HepG2 (cell line): ENCODE results near the gene ANKRD17. TPM values are rescaled to one million over a fixed set of nuclear protein-coding genes. Genes with fewer than 3 reads are reported as not detected.

Source experiments
- ATAC-seq: fragments of 200-7000 bp; cut with Tn5 transposase; 3 replicates; pipeline ENCODE4 v1.9.1; 2020; ENCODE audit warnings: mild to moderate bottlenecking, moderate library complexity
- BruUV-seq: library from RNA; stranded (reverse); fragments of 400-500 nt; replicated peaks from 2 replicates; lab custom pipeline; 2021; lab: Mats Ljungman, UMichigan
- CTCF ChIA-PET: fragments of 300-600 bp; formaldehyde crosslinking; extraction: SDS; loops from one replicate; lab custom pipeline; 2021; ENCODE audit warnings: low total read pairs, inconsistent platforms, low intra/inter-chr PET ratio; lab: Yijun Ruan, JAX
- POLR2A ChIA-PET: fragments of 350-600 bp; sonication (Branson Sonifier 250); formaldehyde crosslinking; loops from one replicate; lab custom pipeline; 2020; ENCODE audit warnings: antibody characterized with exemption, inconsistent platforms; lab: Yijun Ruan, JAX
- DNase-seq: peaks from one replicate; pipeline ENCODE4 v3.0.0-alpha.2; 2015; ENCODE audit warnings: low spot score
- FAIRE-seq: peaks from 3 replicates; lab custom pipeline; 2011; peaks lifted over from hg19 to GRCh38; lab: Jason Lieb, UNC
- H2AFZ ChIP-seq: one replicate; pipeline ENCODE4 v1.6.1; 2011; ENCODE audit warnings: low read length, inconsistent platforms
- H3K27ac ChIP-seq: fragments of 300-600 bp; 3 replicates; pipeline ENCODE4 v1.8.0; 2011; ENCODE audit warnings: mixed run types, mild to moderate bottlenecking, mixed read lengths, low read length, inconsistent platforms; ENCODE audit not compliant: insufficient read depth; ENCODE audit errors: extremely low read length
- H3K27me3 ChIP-seq, 2 experiments: fragments of 200-600 bp in 1 of 2; 2 replicates in 1 of 2; 3 replicates in 1 of 2; pipeline versions ENCODE4 v1.6.0 to v1.8.0; 2011; ENCODE audit warnings: low read length in 2 of 2, mild to moderate bottlenecking in 2 of 2, moderate library complexity in 2 of 2, inconsistent platforms in 1 of 2; ENCODE audit not compliant: insufficient read depth in 2 of 2, control insufficient read depth in 1 of 2
- H3K36me3 ChIP-seq, 2 experiments: fragments of 200-600 bp in 1 of 2; replicated peaks in 1 of 2; 2 replicates in 1 of 2; 3 replicates in 1 of 2; pipeline versions ENCODE4 v1.5.1 to v1.8.0; 2011; ENCODE audit warnings: low read length in 2 of 2, inconsistent platforms in 1 of 2; ENCODE audit not compliant: insufficient read depth in 2 of 2, control insufficient read depth in 1 of 2
- H3K4me1 ChIP-seq: 2 replicates; pipeline ENCODE4 v1.5.1; 2012; ENCODE audit warnings: low read length, inconsistent platforms; ENCODE audit not compliant: insufficient read depth
- H3K4me2 ChIP-seq: 2 replicates; pipeline ENCODE4 v1.6.0; 2011; ENCODE audit warnings: low read depth, low read length, inconsistent platforms
- H3K4me3 ChIP-seq, 3 experiments: fragments of 200-600 bp in 1 of 3; sonication (generic), shearing (Covaris generic) in 1 of 3; replicated peaks in 1 of 3; 2 replicates each; pipeline ENCODE4 v1.5.1; 2011 to 2016; ENCODE audit warnings: low read length in 3 of 3, inconsistent platforms in 2 of 3, low read depth in 2 of 3, mild to moderate bottlenecking in 2 of 3, control low read depth in 1 of 3, mixed read lengths in 1 of 3; ENCODE audit not compliant: insufficient read depth in 1 of 3
- H3K79me2 ChIP-seq: one replicate; pipeline ENCODE4 v1.6.1; 2011; ENCODE audit warnings: low read length, inconsistent platforms; ENCODE audit not compliant: insufficient read depth
- H3K9ac ChIP-seq: 2 replicates; pipeline ENCODE4 v1.6.0; 2011; ENCODE audit warnings: mild to moderate bottlenecking, low read depth, low read length, inconsistent platforms; ENCODE audit not compliant: insufficient read depth
- H3K9me3 ChIP-seq: 2 replicates; pipeline ENCODE4 v1.5.1; 2012; ENCODE audit warnings: mild to moderate bottlenecking, low read length
- H4K20me1 ChIP-seq: 2 replicates; pipeline ENCODE4 v1.6.0; 2011; ENCODE audit warnings: inconsistent platforms, mild to moderate bottlenecking, low read length, moderate library complexity; ENCODE audit not compliant: insufficient read depth
- FOSL1 ChIP-seq: sonication (generic); formaldehyde crosslinking; IDR thresholded peaks from 2 replicates; pipeline ENCODE4 v1.9.0; 2021; ENCODE audit warnings: missing genetic modification reagents, borderline replicate concordance
- MTA1 ChIP-seq: sonication (generic); formaldehyde crosslinking; IDR thresholded peaks from 2 replicates; pipeline ENCODE4 v1.4.0; 2020; ENCODE audit warnings: missing genetic modification reagents, mild to moderate bottlenecking, borderline replicate concordance
- MYPOP ChIP-seq: sonication (generic); formaldehyde crosslinking; IDR thresholded peaks from 2 replicates; pipeline ENCODE4 v1.8.1; 2023; ENCODE audit warnings: mild to moderate bottlenecking, moderate library complexity, missing genetic modification reagents
- SSRP1 ChIP-seq: IDR thresholded peaks from 2 replicates; pipeline ENCODE4 v1.6.1; 2016; ENCODE audit warnings: control low read depth
- ZBTB33 ChIP-seq: sonication (generic); formaldehyde crosslinking; IDR thresholded peaks from 2 replicates; pipeline ENCODE4 v1.4.0; 2020; ENCODE audit warnings: missing genetic modification reagents
- ZNF713 ChIP-seq: sonication (generic); formaldehyde crosslinking; IDR thresholded peaks from 2 replicates; pipeline ENCODE4 v1.4.0; 2020; ENCODE audit warnings: mild to moderate bottlenecking, missing genetic modification reagents
- ZNF83 ChIP-seq: sonication (generic); formaldehyde crosslinking; IDR thresholded peaks from 2 replicates; pipeline ENCODE4 v1.4.0; 2020; ENCODE audit warnings: missing genetic modification reagents, mild to moderate bottlenecking, borderline replicate concordance
- WGBS: methylation state at CpG from one replicate; pipeline ENCODE4 v1.1.6; 2017; ENCODE audit warnings: low lambda C conversion rate; 5-methylcytosine and 5-hydroxymethylcytosine counted together
- in situ Hi-C: cut with HindIII; loops from 2 replicates; pipeline ENCODE4 v1.10.0; 2017; ENCODE audit warnings: low pct_unique_long_range_greater_than_20kb; ENCODE audit not compliant: extremely low pct_ligation_motif_present
- intact Hi-C: fragments of 100-400 bp; cut with micrococcal nuclease; formaldehyde crosslinking; loops from one replicate; pipeline ENCODE4 v1.10.0; 2022; ENCODE audit not compliant: unreplicated experiment
- polyA plus RNA-seq, 8 experiments: library from polyadenylated mRNA; depleted of rRNA in 3 of 8; stranded (reverse) in 7 of 8; unstranded in 1 of 8; fragments of >200 nt; fragmentation: Illumina TruSeq in 4 of 8; extraction: Trizol in 4 of 8; gene quantifications; 2 replicates each; pipeline versions ENCODE4 v1.2.1 to v1.2.3, GENCODE V29; 2011 to 2016; ENCODE audit warnings: low read depth in 4 of 8, missing spikeins in 1 of 8, mixed read lengths in 1 of 8; ENCODE audit not compliant: insufficient read depth in 1 of 8
- total RNA-seq, 5 experiments: library from RNA; depleted of rRNA; stranded (reverse); fragments of >200 nt; fragmentation: Illumina TruSeq; extraction: Trizol; gene quantifications; 2 replicates each; pipeline ENCODE4 v1.2.3, GENCODE V29; 2016; ENCODE audit warnings: low read depth in 1 of 5

The ANKRD17 gene
- total and polyA plus RNA-seq, 2 of the 13 experiments (the other 11 are each of a cell fraction or from before 2014, with no cell fraction given): 55.7 to 61.1 TPM

DNA sequence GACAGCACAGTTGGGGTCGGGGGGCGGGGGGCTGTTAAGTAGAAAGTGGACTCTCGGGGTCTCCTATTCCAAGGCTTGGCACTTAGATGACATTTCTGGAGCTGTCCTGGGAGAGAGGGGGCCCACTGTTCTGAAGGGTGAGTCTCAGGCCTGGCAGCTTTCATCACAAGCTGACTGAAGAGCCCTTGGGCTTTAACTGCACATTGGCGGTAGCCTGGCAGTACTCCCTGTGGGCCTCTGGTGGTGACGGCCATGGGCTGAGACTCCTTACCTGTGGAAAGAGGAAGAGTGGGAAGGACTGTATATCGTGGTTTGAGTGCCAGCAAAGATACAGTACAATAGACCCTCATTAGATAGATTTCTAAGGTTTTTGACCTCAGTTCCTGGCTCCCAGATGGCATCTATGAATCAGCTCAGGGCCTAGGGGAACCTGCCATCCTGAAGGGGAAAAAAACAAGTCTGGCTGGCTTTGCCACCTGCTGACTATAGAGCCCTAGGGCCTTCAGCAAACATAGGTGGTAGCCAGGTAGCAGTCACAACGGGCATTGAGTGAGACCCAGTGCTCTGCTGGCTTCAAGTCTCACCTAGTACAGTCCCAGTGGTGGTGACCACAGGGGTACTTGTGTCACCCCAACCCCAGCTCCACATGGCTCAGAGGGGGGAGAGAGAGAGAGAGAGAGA is 87.9 kb downstream of the ANKRD17 start:
- intact Hi-C loops: no loop called here
- H3K4me2 ChIP-seq: no peak overlapping the region
- H3K27ac ChIP-seq: no peak overlapping the region
- 100% methylated on average over 7 of the region's 7 CpGs for WGBS
- H3K4me1 ChIP-seq: no peaks in the 10 kb centered on the region
- DNase-seq: no peak
- no TSS peak for BruUV-seq
- H3K9me3 ChIP-seq: no peaks in the 10 kb centered on the region
- in situ Hi-C loops: no loop called here
- no peak overlapping the region for H3K4me3 ChIP-seq
- TF ChIP-seq MYPOP (CRISPR knock-in tag) (no peak), ZNF713 (CRISPR knock-in tag) (no peak), SSRP1 (CRISPR knock-in tag) (no peak), MTA1 (CRISPR knock-in tag) (no peak), ZNF83 (CRISPR knock-in tag) (no peak), FOSL1 (no peak), ZBTB33 (CRISPR knock-in tag) (peak; percentile 78)
- peak; percentile 25; the same call in 2 of the 3 replicates for ATAC-seq
- no peak for FAIRE-seq
- peaks cover 23 to 91% of the 10 kb centered on the region in 2 experiments for H3K36me3 ChIP-seq
- peaks cover 40% of the 10 kb centered on the region for H3K79me2 ChIP-seq
- ChIA-PET POLR2A (no interaction called here), CTCF (no interaction called here)
- no peaks in the 10 kb centered on the region for H3K27me3 ChIP-seq
- no peak overlapping the region for H2AFZ ChIP-seq
- H3K9ac ChIP-seq: no peak overlapping the region
- H4K20me1 ChIP-seq: peaks cover 3% of the 10 kb centered on the region
